Breast epithelium (tissue), 3 donors: ENCODE data around the gene UTP25.

ENCODE experiments used
- CTCF ChIP-seq, 3 donors: fragments of 450-650 bp; IDR thresholded peaks; one replicate each; pipeline ENCODE4 v1.5.1; 2016 to 2017; ENCODE audit warnings: antibody characterized with exemption in 3 of 3, mild to moderate bottlenecking in 3 of 3, moderate library complexity in 3 of 3
- POLR2A ChIP-seq: fragments of 450-650 bp; IDR thresholded peaks from one replicate; pipeline ENCODE4 v1.6.1; 2016; ENCODE audit warnings: antibody characterized with exemption, mild to moderate bottlenecking, moderate library complexity
- POLR2AphosphoS5 ChIP-seq, 3 donors: sonication (generic); formaldehyde crosslinking; IDR thresholded peaks; one replicate each; pipeline ENCODE4 v1.6.1; 2017; ENCODE audit warnings: antibody characterized with exemption in 3 of 3

- TF ChIP-seq CTCF (IDR thresholded peaks at IDR 0.05) (no peak), POLR2A (no peak), POLR2AphosphoS5 (IDR thresholded peaks at IDR 0.05) (no peak)
Observed at GRCh38 chr1:209785592-209785991, 42.2 kb upstream of the UTP25 start.
